ENCODE measurements around the gene RAE1. TPM values are rescaled to one million over a fixed set of nuclear protein-coding genes. Genes with fewer than 3 reads are reported as not detected.
"Not testable (repeated sequence)": the region's sequence is repeated elsewhere in the genome, so short reads cannot be mapped to it uniquely, and the experiment has no call there.

RAE1 gene
- total and polyA plus RNA-seq, 12 donors: 6.2 to 19.9 (median 15.5) TPM

DNA sequence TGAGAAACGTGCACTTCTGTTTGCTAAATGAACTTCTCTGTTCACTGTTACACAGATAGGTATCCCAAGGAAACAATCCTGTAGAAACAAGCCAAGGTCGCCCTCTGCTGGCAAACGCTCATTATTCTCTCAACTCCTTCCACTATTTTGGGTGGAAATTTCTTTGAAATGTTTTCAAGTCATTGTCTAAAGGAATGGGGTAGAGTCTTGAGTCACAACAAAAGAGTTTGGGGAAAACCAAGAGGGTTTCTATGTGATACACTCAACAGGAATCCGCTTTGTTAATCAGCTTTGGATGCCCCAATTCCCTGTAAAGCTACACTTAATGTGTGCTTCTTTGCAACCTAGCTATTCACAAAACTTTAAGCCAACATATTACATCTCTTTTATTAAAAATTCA lies 4.6 kb upstream of the RAE1 start:
- peak in 5 of 8 donors; percentile 44 to 59 (median 49) for ATAC-seq
- Histone ChIP-seq H3K4me3 (no peak overlapping the region), H3K4me1 (peaks cover 0 to 3% (median 0%) of the 10 kb centered on the region in 9 donors), H3K9me3 (no peaks in the 10 kb centered on the region), H3K27ac (no peak overlapping the region), H3K27me3 (peaks cover 0 to 44% (median 4%) of the 10 kb centered on the region in 7 donors), H3K36me3 (no peaks in the 10 kb centered on the region)
- TF ChIP-seq CTCF (IDR thresholded peaks at IDR 0.05): peak; percentile 46 to 83 (median 79)
- intact Hi-C loops (cut with DNase I): loop anchor here (1.0 to 10.0 kb wide), 8 partner anchors 254 to 802 kb away; no protein-coding TSS in a partner anchor
- WGBS, 2 donors: 0 to 1% methylated on average over 4 of the region's 4 CpGs
- peak; percentile 62 to 69 for DNase-seq

- intact Hi-C loops (cut with DNase I): loop anchor here in 9 of 10 donors (2.0 to 10.0 kb wide), 6 partner anchors 255 to 803 kb away; no protein-coding TSS in a partner anchor
- Histone ChIP-seq H3K27me3 (peaks cover 0 to 36% (median 4%) of the 10 kb centered on the region in 7 donors), H3K9me3 (no peaks in the 10 kb centered on the region), H3K27ac (no peak overlapping the region), H3K4me3 (no peak overlapping the region), H3K36me3 (no peaks in the 10 kb centered on the region), H3K4me1 (peaks cover 4 to 12% (median 9%) of the 10 kb centered on the region in 9 donors)
- WGBS, 2 donors: 85 to 87% methylated on average over 4 of the region's 4 CpGs
- DNase-seq (no peak), ATAC-seq (no peak)
- no peak for TF ChIP-seq CTCF (IDR thresholded peaks at IDR 0.05)
Measured at GRCh38 chr20:57347393-57347792, 3.7 kb upstream of the RAE1 start.

DNA sequence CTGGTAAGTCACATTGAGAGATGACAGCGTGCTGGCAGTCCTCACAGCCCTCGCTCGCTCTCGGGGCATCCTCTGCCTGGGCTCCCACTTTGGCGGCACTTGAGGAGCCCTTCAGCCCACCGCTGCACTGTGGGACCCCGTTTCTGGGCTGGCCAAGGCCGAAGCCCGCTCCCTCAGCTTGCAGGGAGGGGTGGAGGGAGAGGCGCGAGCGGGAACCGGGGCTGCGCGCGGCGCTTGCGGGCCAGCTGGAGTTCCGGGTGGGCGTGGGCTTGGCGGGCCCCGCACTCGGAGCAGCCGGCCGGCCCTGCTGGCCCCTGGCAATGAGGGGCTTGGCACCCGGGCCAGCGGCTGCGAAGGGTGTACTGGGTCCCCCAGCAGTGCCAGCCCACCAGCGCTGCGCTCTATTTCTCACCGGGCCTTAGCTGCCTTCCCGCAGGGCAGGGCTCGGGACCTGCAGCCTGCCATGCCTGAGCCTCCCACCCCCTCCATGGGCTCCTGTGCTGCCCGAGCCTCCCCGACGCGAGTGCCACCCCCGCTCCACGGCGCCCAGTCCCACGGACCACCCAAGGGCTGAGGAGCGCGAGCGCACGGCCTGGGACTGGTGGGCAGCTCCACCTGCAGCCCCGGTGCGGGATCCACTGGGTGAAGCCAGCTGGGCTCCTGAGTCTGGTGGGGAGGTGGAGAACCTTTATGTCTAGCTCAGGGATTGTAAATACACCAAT lies 2.7 kb upstream of the RAE1 start:
- Histone ChIP-seq H3K27me3 (peaks cover 0 to 28% (median 4%) of the 10 kb centered on the region in 7 donors), H3K4me1 (peaks cover 4 to 20% (median 15%) of the 10 kb centered on the region in 9 donors)
- 60 to 62% methylated on average over 32 to 47 of the region's 47 CpGs for WGBS, 2 donors
- H3K27ac ChIP-seq, H3K9me3 ChIP-seq, H3K36me3 ChIP-seq, ATAC-seq, DNase-seq, H3K4me3 ChIP-seq: not testable (repeated sequence)
- intact Hi-C loops (cut with DNase I): loop anchor here in 7 of 10 donors (5.0 to 10.0 kb wide), 4 partner anchors 256 to 804 kb away; no protein-coding TSS in a partner anchor

DNA sequence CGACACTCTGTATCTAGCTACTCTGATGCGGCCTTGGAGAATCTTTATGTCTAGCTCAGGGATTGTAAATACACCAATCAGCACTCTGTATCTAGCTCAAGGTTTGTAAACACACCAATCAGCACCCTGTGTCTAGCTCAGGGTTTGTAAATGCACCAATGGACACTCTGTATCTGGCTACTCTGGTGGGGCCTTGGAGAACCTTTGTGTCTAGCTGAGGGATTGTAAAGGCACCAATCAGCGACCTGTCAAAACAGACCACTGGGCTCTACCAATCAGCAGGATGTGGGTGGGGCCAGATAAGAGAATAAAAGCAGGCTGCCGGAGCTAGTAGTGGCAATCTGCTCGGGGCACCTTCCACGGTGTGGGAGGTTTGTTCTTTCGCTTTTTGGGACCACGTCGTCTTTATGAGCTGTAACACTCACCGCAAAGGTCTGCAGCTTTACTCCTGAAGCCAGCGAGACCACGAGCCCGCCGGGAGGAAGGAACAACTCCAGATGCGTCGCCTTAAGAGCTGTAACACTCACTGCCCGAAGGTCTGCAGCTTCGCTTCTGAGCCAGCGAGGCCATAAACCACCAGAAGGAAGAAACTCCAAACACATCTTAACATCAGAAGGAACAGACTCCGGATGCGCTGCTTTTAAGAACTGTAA lies 2.0 kb upstream of the RAE1 start:
- DNase-seq, H3K9me3 ChIP-seq, H3K4me3 ChIP-seq, H3K36me3 ChIP-seq, H3K27ac ChIP-seq, ATAC-seq: not testable (repeated sequence)
- Histone ChIP-seq H3K27me3 (peaks cover 0 to 21% (median 4%) of the 10 kb centered on the region in 7 donors), H3K4me1 (peaks cover 4 to 20% (median 15%) of the 10 kb centered on the region in 9 donors)
- 90 to 92% methylated on average over 21 of the region's 21 CpGs for WGBS, 2 donors
- intact Hi-C loops (cut with DNase I): loop anchor here in 7 of 10 donors (5.0 to 10.0 kb wide), 4 partner anchors 257 to 804 kb away; no protein-coding TSS in a partner anchor

DNA sequence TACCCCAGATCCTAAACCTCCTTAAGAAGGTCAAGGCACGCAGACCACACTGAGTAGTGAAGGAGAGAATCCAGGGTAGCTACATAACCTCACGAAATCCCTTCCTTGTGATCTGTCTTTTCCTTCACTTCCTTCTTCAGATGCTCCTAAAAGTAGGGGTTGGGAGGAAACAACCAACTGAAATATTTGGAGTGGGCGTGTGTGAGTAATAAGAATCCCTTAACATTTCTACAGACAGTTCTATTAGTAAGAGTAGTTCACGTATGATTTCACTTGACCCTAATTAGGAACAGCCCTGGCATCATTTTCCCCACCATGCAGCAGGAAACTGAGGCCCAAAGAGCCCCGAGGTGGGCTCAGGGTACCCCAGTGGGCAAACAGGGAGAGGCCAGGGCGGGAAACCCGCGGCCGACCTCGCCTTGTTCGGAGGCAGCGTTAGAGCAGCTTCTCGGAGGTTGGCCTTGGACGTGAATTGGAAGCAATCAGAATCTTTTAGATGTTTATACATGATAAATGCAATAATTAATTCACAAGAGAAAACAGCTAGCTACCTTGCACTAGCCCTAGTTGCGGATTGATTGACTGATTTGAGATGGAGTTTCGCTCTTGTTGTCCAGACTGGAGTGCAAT lies 859 bp upstream of the RAE1 start:
- intact Hi-C loops (cut with DNase I): no loop called here
- peaks cover 0 to 14% (median 0%) of the 10 kb centered on the region in 9 donors for H3K36me3 ChIP-seq
- no peak for DNase-seq
- WGBS, 2 donors: 89 to 95% methylated on average over 16 of the region's 16 CpGs
- TF ChIP-seq CTCF (IDR thresholded peaks at IDR 0.05): no peak
- no peaks in the 10 kb centered on the region for H3K9me3 ChIP-seq
- H3K27me3 ChIP-seq: peaks cover 0 to 10% (median 0%) of the 10 kb centered on the region in 7 donors
- H3K4me3 ChIP-seq: no peak overlapping the region
- no peak for ATAC-seq
- H3K4me1 ChIP-seq: peaks cover 4 to 20% (median 15%) of the 10 kb centered on the region in 9 donors
- H3K27ac ChIP-seq: peak overlapping the region in 3 of 10 donors; percentile 21 to 34 (median 31)

GRCh38 chr20:57350726-57351041 lies 371 bp upstream of the RAE1 start:
- WGBS, 2 donors: 15 to 18% methylated on average over 10 to 11 of the region's 24 CpGs
- H3K9me3 ChIP-seq; DNase-seq; intact Hi-C loops (cut with DNase I); ATAC-seq; H3K27me3 ChIP-seq: not testable (repeated sequence)
- Histone ChIP-seq H3K4me1 (peaks cover 4 to 20% (median 15%) of the 10 kb centered on the region in 9 donors), H3K4me3 (peak overlapping the region in 9 of 10 donors; percentile 71 to 96 (median 84)), H3K36me3 (peaks cover 0 to 17% (median 0%) of the 10 kb centered on the region in 9 donors), H3K27ac (peak overlapping the region in 9 of 10 donors; percentile 75 to 95 (median 87))

All from heart right ventricle (tissue), 16 donors.